GM19238 (cell line): ENCODE data around the gene LRRC17.

ENCODE experiments used
- DNase-seq: peaks from one replicate; pipeline ENCODE4 v3.0.0; 2011; ENCODE audit warnings: low spot score; ENCODE audit not compliant: insufficient read length

Gene LRRC17

GRCh38 chr7:102985176-102985783 lies 72.5 kb downstream of the LRRC17 start:
- no peak for DNase-seq

- no peak for DNase-seq
Observed at GRCh38 chr7:102988088-102988487, 75.3 kb downstream of the LRRC17 start.

GRCh38 chr7:102988631-102989560 lies 76.1 kb downstream of the LRRC17 start:
- no peak for DNase-seq

- DNase-seq = no peak
Observed at GRCh38 chr7:102990642-102991041, 77.8 kb downstream of the LRRC17 start.

GRCh38 chr7:102991077-102991539 lies 78.3 kb downstream of the LRRC17 start:
- no peak for DNase-seq

GRCh38 chr7:102991540-102992214 lies 78.9 kb downstream of the LRRC17 start:
- no peak for DNase-seq

- DNase-seq = no peak
Observed at GRCh38 chr7:102992509-102992937, 79.7 kb downstream of the LRRC17 start.

- no peak for DNase-seq
Observed at GRCh38 chr7:102992938-102993717, 80.3 kb downstream of the LRRC17 start.

- no peak for DNase-seq
Observed at GRCh38 chr7:102993718-102994029, 80.9 kb downstream of the LRRC17 start.

GRCh38 chr7:102994567-102994966 lies 81.8 kb downstream of the LRRC17 start:
- no peak for DNase-seq
